Measurements from ENCODE around the gene ATP5ME.

GRCh38 chr4:657338-657833 is 16.7 kb downstream of the ATP5ME start:
- TF ChIP-seq CTCF (IDR thresholded peaks at IDR 0.05; ENCODE audit: low read length) (no peak), EZH2 (IDR thresholded peaks at IDR 0.05; ENCODE audit: borderline replicate concordance, low read length) (no peak)

Measured in OCI-LY1 (cell line).